ENCODE measurements around the gene ACTR1A. TPM values are rescaled to one million over a fixed set of nuclear protein-coding genes. Genes with fewer than 3 reads are reported as not detected.

ACTR1A gene
- total RNA-seq, 2 donors from 2014 or later: 57.5 to 58.0 TPM

DNA sequence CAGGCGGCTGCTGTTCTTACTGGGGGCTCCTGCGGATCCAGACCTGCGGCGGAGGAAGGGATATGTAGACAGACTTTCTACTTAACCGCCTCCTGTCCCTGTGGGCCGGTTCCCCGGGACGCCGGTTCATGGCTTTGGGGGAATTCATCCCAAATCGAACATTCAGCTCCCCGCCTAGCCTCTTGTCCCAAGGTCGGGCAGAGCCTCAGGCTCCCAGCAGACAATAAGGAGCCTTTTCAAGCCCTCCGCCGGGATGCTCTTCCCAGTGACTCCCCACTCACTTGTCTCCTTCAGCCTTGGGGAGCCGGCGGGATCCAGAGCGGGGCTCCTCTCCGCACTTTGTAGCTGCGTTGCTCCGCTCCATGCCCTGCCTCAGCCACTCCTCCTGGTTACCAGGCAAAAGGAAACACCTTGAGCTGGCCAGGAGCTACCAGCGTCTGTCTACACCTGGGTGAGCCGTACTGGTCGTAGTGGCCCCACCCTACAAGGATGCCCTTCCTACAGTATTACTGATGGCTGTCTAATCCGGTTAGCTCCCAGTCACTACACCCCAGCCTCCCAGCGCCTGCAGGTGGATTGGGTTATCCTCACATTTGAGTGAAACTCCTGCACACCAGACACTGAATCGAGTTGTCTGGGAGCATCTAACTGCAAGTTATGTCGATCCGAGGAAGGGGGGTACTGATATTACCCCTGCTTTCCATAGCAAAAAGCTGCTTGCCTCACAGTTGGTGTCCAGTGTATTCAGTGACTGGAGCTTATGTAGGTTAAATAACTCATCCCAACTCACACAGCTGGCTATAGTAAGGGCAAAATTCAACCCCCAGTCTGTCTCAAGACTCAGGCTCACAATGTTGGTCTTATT lies 51.2 kb downstream of the ACTR1A start, which contains the start of gene C10orf95:
TSS of gene C10orf95 (minus strand) at position 439 of the 865 bp plus-strand sequence. CDS start 450 bp downstream, outside the sequence.
- ATAC-seq: no peak

DNA sequence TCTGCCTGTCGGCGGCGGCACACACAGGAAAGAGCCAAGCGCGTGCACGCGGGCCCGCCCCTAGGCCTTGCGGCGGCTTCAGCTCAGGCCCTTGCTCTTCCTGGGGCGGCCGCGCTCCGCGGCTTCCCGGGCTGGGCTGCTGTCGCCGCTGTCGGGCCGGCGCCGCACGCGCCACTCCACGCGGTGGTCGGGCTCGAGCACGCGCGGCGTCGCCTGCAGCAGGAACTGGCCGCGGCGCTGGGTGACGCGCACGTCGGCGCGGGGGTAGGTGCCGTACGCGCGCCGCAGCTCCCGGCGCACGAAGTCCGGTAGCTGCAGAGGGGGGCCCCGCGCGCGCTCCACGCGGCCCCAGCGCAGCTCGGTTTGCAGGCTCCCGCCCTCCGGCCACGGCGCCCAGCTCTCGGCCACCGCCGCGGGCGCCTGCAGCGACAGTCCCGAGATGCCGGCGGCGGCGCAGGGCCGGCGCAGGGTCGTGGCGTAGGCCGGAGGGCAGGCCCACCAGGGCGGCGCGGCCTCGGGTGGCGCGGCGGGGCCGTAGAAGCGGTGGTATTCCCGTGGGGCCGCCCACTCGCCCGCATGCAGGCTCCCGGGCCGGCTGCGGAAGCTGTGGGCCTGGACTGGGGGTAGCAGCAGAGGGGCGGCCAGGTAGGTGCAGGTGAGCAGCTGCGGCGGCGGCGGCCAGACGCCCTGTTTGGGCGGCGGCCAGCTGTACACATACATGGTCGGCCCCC lies 52.0 kb downstream of the ACTR1A start:
- DNase-seq: peak; percentile 83 to 86 (median 83)
- H3K9me3 ChIP-seq (ENCODE audit: control insufficient read depth, low read length, poor library complexity, severe bottlenecking): no peaks in the 10 kb centered on the region
- ATAC-seq: peak; percentile 85
- Mint-ChIP-seq H3K27me3 (no peaks in the 10 kb centered on the region), H3K36me3 (ENCODE audit: low read depth) (peaks cover 2% of the 10 kb centered on the region), H3K4me3 (peak overlapping the region; percentile 94), H3K27ac (peak overlapping the region; percentile 87), H3K4me1 (peaks cover 15% of the 10 kb centered on the region)

More for the DNA sequence above, 51.2 kb downstream of the ACTR1A start, which contains the start of gene C10orf95:
- Mint-ChIP-seq H3K36me3 (ENCODE audit: low read depth) (peaks cover 2% of the 10 kb centered on the region), H3K4me1 (peaks cover 15% of the 10 kb centered on the region), H3K27ac (peak within 1 kb of the TSS; percentile 82), H3K4me3 (peak within 1 kb of the TSS; percentile 94), H3K27me3 (no peaks in the 10 kb centered on the region)
- no peak for DNase-seq
- H3K9me3 ChIP-seq (ENCODE audit: control insufficient read depth, low read length, poor library complexity, severe bottlenecking): no peaks in the 10 kb centered on the region

DNA sequence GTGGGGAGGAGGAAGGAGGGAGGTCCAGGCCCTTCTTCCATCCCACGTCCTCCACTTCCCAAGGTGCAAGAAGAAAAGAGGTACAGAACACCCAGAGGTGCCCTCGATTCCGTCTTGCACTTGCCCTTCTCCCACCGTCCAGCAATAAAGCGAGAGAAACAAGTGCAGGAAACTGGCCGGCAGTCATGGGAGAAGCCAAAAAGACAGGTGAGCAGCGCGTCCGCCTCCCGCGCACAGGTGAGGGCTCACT lies 52.5 kb downstream of the ACTR1A start:
- peak overlapping the region; percentile 87 for H3K27ac Mint-ChIP-seq
- H3K4me3 Mint-ChIP-seq: peak overlapping the region; percentile 94
- DNase-seq (no peak), ATAC-seq (no peak)
- H3K27me3 Mint-ChIP-seq: no peaks in the 10 kb centered on the region
- H3K36me3 Mint-ChIP-seq (ENCODE audit: low read depth): peaks cover 2% of the 10 kb centered on the region
- no peaks in the 10 kb centered on the region for H3K9me3 ChIP-seq (ENCODE audit: control insufficient read depth, low read length, poor library complexity, severe bottlenecking)
- peaks cover 15% of the 10 kb centered on the region for H3K4me1 Mint-ChIP-seq

- DNase-seq (peak; percentile 71 to 78 (median 73)), ATAC-seq (peak; percentile 76)
- H3K4me3 Mint-ChIP-seq: peak overlapping the region; percentile 94
- peaks cover 2% of the 10 kb centered on the region for H3K36me3 Mint-ChIP-seq (ENCODE audit: low read depth)
- peaks cover 17% of the 10 kb centered on the region for H3K4me1 Mint-ChIP-seq
- no peaks in the 10 kb centered on the region for H3K9me3 ChIP-seq (ENCODE audit: control insufficient read depth, low read length, poor library complexity, severe bottlenecking)
- H3K27me3 Mint-ChIP-seq: no peaks in the 10 kb centered on the region
- peak overlapping the region; percentile 87 for H3K27ac Mint-ChIP-seq
Observed at GRCh38 chr10:102449321-102450123, 53.0 kb downstream of the ACTR1A start.

GRCh38 chr10:102444851-102445250 lies 57.7 kb downstream of the ACTR1A start:
- Mint-ChIP-seq H3K4me3 (no peak overlapping the region), H3K4me1 (peaks cover 5% of the 10 kb centered on the region), H3K27ac (no peak overlapping the region), H3K27me3 (no peaks in the 10 kb centered on the region), H3K36me3 (ENCODE audit: low read depth) (no peaks in the 10 kb centered on the region)
- H3K9me3 ChIP-seq (ENCODE audit: control insufficient read depth, low read length, poor library complexity, severe bottlenecking): no peaks in the 10 kb centered on the region
- DNase-seq: no peak
- no peak for ATAC-seq

- no peaks in the 10 kb centered on the region for H3K27me3 Mint-ChIP-seq
- DNase-seq (no peak), ATAC-seq (no peak)
- no peaks in the 10 kb centered on the region for H3K9me3 ChIP-seq (ENCODE audit: control insufficient read depth, low read length, poor library complexity, severe bottlenecking)
- no peak overlapping the region for H3K27ac Mint-ChIP-seq
- H3K4me3 Mint-ChIP-seq: no peak overlapping the region
- H3K36me3 Mint-ChIP-seq (ENCODE audit: low read depth): no peaks in the 10 kb centered on the region
- H3K4me1 Mint-ChIP-seq: peaks cover 35% of the 10 kb centered on the region
Observed at GRCh38 chr10:102438374-102438773, 64.1 kb downstream of the ACTR1A start.

GRCh38 chr10:102437515-102437914 lies 65.0 kb downstream of the ACTR1A start:
- H3K4me1 Mint-ChIP-seq: peaks cover 39% of the 10 kb centered on the region
- peak overlapping the region; percentile 63 for H3K4me3 Mint-ChIP-seq
- no peak for DNase-seq
- H3K27ac Mint-ChIP-seq: peak overlapping the region; percentile 91
- no peaks in the 10 kb centered on the region for H3K9me3 ChIP-seq (ENCODE audit: control insufficient read depth, low read length, poor library complexity, severe bottlenecking)
- H3K36me3 Mint-ChIP-seq (ENCODE audit: low read depth): no peaks in the 10 kb centered on the region
- H3K27me3 Mint-ChIP-seq: no peaks in the 10 kb centered on the region
- ATAC-seq: no peak

DNA sequence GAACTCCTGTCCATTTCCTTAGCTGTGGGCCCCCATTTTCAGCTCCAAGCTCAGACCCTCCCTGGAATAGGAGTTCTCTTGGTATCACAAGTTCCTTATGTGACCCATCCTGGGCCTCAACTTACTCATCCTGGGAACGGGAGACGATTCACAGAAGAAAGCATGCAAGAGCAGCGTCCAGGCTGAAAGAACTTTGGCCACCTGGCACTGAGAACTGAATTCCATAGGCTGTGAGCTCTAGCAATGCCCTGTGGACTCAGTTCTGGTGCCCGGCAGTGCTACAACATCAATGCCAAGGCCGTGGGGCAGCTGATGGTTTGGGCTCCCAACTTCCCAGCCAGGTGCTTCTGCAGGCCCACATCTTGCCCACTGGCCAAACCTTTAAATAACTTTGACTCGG lies 66.2 kb downstream of the ACTR1A start:
- Mint-ChIP-seq H3K4me3 (peak overlapping the region; percentile 95), H3K27me3 (no peaks in the 10 kb centered on the region), H3K27ac (peak overlapping the region; percentile 91), H3K4me1 (peaks cover 49% of the 10 kb centered on the region), H3K36me3 (ENCODE audit: low read depth) (no peaks in the 10 kb centered on the region)
- ATAC-seq (no peak), DNase-seq (no peak)
- H3K9me3 ChIP-seq (ENCODE audit: control insufficient read depth, low read length, poor library complexity, severe bottlenecking): no peaks in the 10 kb centered on the region

GRCh38 chr10:102435529-102436233 lies 66.8 kb downstream of the ACTR1A start:
- no peaks in the 10 kb centered on the region for H3K9me3 ChIP-seq (ENCODE audit: control insufficient read depth, low read length, poor library complexity, severe bottlenecking)
- ATAC-seq (no peak), DNase-seq (no peak)
- peaks cover 49% of the 10 kb centered on the region for H3K4me1 Mint-ChIP-seq
- no peaks in the 10 kb centered on the region for H3K36me3 Mint-ChIP-seq (ENCODE audit: low read depth)
- H3K27ac Mint-ChIP-seq: peak overlapping the region; percentile 91
- peak overlapping the region; percentile 95 for H3K4me3 Mint-ChIP-seq
- no peaks in the 10 kb centered on the region for H3K27me3 Mint-ChIP-seq

DNA sequence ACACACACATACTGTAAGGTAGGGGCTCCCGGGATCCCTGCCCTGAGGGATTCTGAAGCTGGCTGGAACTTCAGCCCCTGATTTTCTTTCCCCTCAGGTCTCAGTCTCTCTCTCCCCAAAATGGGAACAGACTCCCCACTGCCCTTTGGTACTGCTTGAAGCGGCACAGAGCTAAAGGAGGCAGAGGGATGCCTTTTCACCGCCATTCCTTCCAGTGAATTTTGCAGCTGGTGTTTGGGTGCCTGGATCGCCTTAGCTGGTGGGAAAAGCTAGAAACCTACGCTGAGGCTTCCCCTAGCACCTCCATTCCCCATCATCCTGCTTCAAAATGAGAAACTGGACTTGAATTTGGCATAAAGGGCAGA lies 67.4 kb downstream of the ACTR1A start:
- ATAC-seq (no peak), DNase-seq (no peak)
- peaks cover 49% of the 10 kb centered on the region for H3K4me1 Mint-ChIP-seq
- peak overlapping the region; percentile 95 for H3K4me3 Mint-ChIP-seq
- peak overlapping the region; percentile 91 for H3K27ac Mint-ChIP-seq
- no peaks in the 10 kb centered on the region for H3K27me3 Mint-ChIP-seq
- no peaks in the 10 kb centered on the region for H3K36me3 Mint-ChIP-seq (ENCODE audit: low read depth)
- no peaks in the 10 kb centered on the region for H3K9me3 ChIP-seq (ENCODE audit: control insufficient read depth, low read length, poor library complexity, severe bottlenecking)

GRCh38 chr10:102434394-102435132 lies 67.9 kb downstream of the ACTR1A start:
- no peaks in the 10 kb centered on the region for H3K27me3 Mint-ChIP-seq
- H3K36me3 Mint-ChIP-seq (ENCODE audit: low read depth): no peaks in the 10 kb centered on the region
- H3K4me1 Mint-ChIP-seq: peaks cover 49% of the 10 kb centered on the region
- H3K27ac Mint-ChIP-seq: peak overlapping the region; percentile 91
- no peak for DNase-seq
- ATAC-seq: no peak
- peak overlapping the region; percentile 95 for H3K4me3 Mint-ChIP-seq
- no peaks in the 10 kb centered on the region for H3K9me3 ChIP-seq (ENCODE audit: control insufficient read depth, low read length, poor library complexity, severe bottlenecking)

- H3K4me3 Mint-ChIP-seq: peak overlapping the region; percentile 94
- peaks cover 49% of the 10 kb centered on the region for H3K4me1 Mint-ChIP-seq
- no peak for ATAC-seq
Observed at GRCh38 chr10:102433619-102434046, 68.9 kb downstream of the ACTR1A start.

More at GRCh38 chr10:102433619-102434046, 68.9 kb downstream of the ACTR1A start:
- Mint-ChIP-seq H3K27me3 (no peaks in the 10 kb centered on the region), H3K36me3 (ENCODE audit: low read depth) (no peaks in the 10 kb centered on the region), H3K27ac (peak overlapping the region; percentile 96)
- no peaks in the 10 kb centered on the region for H3K9me3 ChIP-seq (ENCODE audit: control insufficient read depth, low read length, poor library complexity, severe bottlenecking)
- DNase-seq: no peak
